Keratinocyte (primary cell): ENCODE measurements around the gene PLCH2. TPM values are rescaled to one million over a fixed set of nuclear protein-coding genes. Genes with fewer than 3 reads are reported as not detected.

Experiments
- DNase-seq: peaks from one replicate; pipeline ENCODE4 v3.0.0-alpha.2; 2011; ENCODE audit warnings: low read depth, missing footprints, low spot score
- FAIRE-seq: peaks from 2 replicates; lab custom pipeline; 2011; peaks lifted over from hg19 to GRCh38; lab: Jason Lieb, UNC
- H2AFZ ChIP-seq: 2 replicates; pipeline ENCODE4 v1.6.0; 2012; ENCODE audit warnings: low read length, control low read depth, inconsistent platforms; ENCODE audit not compliant: control insufficient read depth
- H3K27ac ChIP-seq: 2 replicates; pipeline ENCODE4 v1.5.1; 2011; ENCODE audit warnings: low read length; ENCODE audit not compliant: control insufficient read depth, insufficient read depth
- H3K27me3 ChIP-seq: 3 replicates; pipeline ENCODE4 v1.6.0; 2011; ENCODE audit warnings: low read length; ENCODE audit not compliant: control insufficient read depth, insufficient read depth; ENCODE audit errors: extremely low read depth
- H3K36me3 ChIP-seq, 2 experiments: 2 replicates in 1 of 2; 3 replicates in 1 of 2; pipeline ENCODE4 v1.5.1; 2011; ENCODE audit warnings: low read length in 2 of 2, mild to moderate bottlenecking in 1 of 2; ENCODE audit not compliant: control insufficient read depth in 2 of 2, insufficient read depth in 2 of 2; ENCODE audit errors: extremely low read depth in 1 of 2
- H3K4me1 ChIP-seq: 3 replicates; pipeline ENCODE4 v1.5.1; 2011; ENCODE audit warnings: low read length; ENCODE audit not compliant: control insufficient read depth, insufficient read depth; ENCODE audit errors: extremely low read depth
- H3K4me2 ChIP-seq: 3 replicates; pipeline ENCODE4 v1.6.0; 2011; ENCODE audit warnings: low read depth, low read length; ENCODE audit not compliant: control insufficient read depth, insufficient read depth; ENCODE audit errors: extremely low read depth
- H3K4me3 ChIP-seq, 3 experiments: fragments of 200-600 bp in 1 of 3; sonication (generic) in 1 of 3; 2 replicates in 2 of 3; 3 replicates in 1 of 3; pipeline ENCODE4 v1.5.1; 2011 to 2016; ENCODE audit warnings: low read length in 3 of 3, mild to moderate bottlenecking in 3 of 3, control low read depth in 2 of 3, inconsistent platforms in 1 of 3, low read depth in 1 of 3, mixed read lengths in 1 of 3, mixed run types in 1 of 3, moderate library complexity in 1 of 3; ENCODE audit not compliant: control insufficient read depth in 2 of 3, insufficient read depth in 2 of 3; ENCODE audit errors: extremely low read depth in 1 of 3
- H3K79me2 ChIP-seq: 2 replicates; pipeline ENCODE4 v1.6.0; 2012; ENCODE audit warnings: low read length; ENCODE audit not compliant: control insufficient read depth, insufficient read depth
- H3K9ac ChIP-seq: 3 replicates; pipeline ENCODE4 v1.6.0; 2011; ENCODE audit warnings: low read length; ENCODE audit not compliant: control insufficient read depth, insufficient read depth; ENCODE audit errors: extremely low read depth
- H3K9me1 ChIP-seq: 3 replicates; pipeline ENCODE4 v1.6.0; 2011; ENCODE audit warnings: low read length; ENCODE audit not compliant: control insufficient read depth, insufficient read depth; ENCODE audit errors: extremely low read depth
- H3K9me3 ChIP-seq: 2 replicates; pipeline ENCODE4 v1.5.1; 2012; ENCODE audit warnings: low read depth, low read length; ENCODE audit not compliant: control insufficient read depth
- H4K20me1 ChIP-seq: 3 replicates; pipeline ENCODE4 v1.6.0; 2011; ENCODE audit warnings: low read length; ENCODE audit not compliant: control insufficient read depth, insufficient read depth; ENCODE audit errors: extremely low read depth
- CTCF ChIP-seq, 3 experiments: IDR thresholded peaks in 1 of 3; conservative IDR thresholded peaks in 1 of 3; optimal IDR thresholded peaks in 1 of 3; 2 replicates in 2 of 3; 3 replicates in 1 of 3; pipeline versions ENCODE3 to v1.5.1; 2011; ENCODE audit warnings: low read length in 3 of 3, mild to moderate bottlenecking in 3 of 3, moderate library complexity in 2 of 3, control low read depth in 1 of 3, inconsistent platforms in 1 of 3; ENCODE audit not compliant: insufficient read depth in 2 of 3; ENCODE audit errors: extremely low read depth in 1 of 3
- EZH2 ChIP-seq: IDR thresholded peaks from one replicate; pipeline ENCODE4 v1.6.1; 2012; ENCODE audit warnings: inconsistent platforms, mild to moderate bottlenecking, low read length, moderate library complexity
- dilution Hi-C: fragments of 300-500 bp; cut with MboI; formaldehyde crosslinking; loops from one replicate; pipeline ENCODE4 v1.7.0; 2020; ENCODE audit warnings: low sequenced_read_pairs; ENCODE audit not compliant: extremely low pct_ligation_motif_present
- polyA plus RNA-seq, 5 experiments: library from polyadenylated mRNA; depleted of rRNA in 3 of 5; stranded (reverse) in 3 of 5; stranded (forward) in 1 of 5; unstranded in 1 of 5; fragments of >200 nt; gene quantifications; 1 replicate in 1 of 5; 2 replicates in 3 of 5; 3 replicates in 1 of 5; pipeline versions ENCODE4 v1.2.1 to v1.2.3, GENCODE V29; 2011 to 2012; ENCODE audit warnings: missing spikeins in 2 of 5, low read depth in 1 of 5, low replicate concordance in 1 of 5

Gene PLCH2
- polyA plus RNA-seq, 1 donor (not counting 4 experiments of a cell fraction or from before 2014, with no cell fraction given), result 57.4 TPM

GRCh38 chr1:2503554-2504224 lies 27.6 kb downstream of the PLCH2 start:
- no peaks in the 10 kb centered on the region for H3K79me2 ChIP-seq
- H3K27me3 ChIP-seq, result no peaks in the 10 kb centered on the region
- FAIRE-seq, result no peak

DNA sequence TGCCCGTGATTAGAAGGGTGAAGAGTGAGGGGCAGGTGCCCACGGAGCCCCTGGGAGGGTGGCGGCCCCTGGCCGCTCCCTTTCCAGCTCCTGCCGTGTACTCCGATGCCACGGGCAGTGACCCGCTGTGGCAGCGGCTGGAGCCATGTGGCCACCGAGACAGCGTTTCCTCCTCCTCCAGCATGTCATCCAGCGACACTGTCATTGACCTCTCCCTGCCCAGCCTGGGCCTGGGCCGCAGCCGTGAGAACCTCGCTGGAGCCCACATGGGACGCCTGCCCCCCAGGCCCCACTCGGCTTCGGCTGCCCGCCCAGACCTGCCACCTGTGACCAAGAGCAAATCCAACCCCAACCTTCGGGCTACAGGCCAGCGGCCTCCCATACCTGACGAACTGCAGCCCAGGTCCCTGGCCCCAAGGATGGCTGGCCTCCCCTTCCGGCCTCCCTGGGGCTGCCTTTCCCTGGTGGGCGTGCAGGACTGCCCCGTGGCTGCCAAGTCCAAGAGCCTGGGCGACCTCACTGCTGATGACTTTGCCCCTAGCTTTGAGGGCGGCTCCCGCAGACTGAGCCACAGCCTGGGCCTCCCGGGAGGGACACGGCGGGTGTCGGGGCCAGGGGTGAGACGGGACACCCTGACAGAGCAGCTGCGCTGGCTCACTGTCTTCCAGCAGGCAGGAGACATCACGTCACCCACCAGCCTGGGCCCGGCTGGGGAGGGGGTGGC lies 28.3 kb downstream of the PLCH2 start:
- Histone ChIP-seq H3K4me2 (no peak overlapping the region), H4K20me1 (peaks cover 3% of the 10 kb centered on the region), H3K27ac (no peak overlapping the region), H3K79me2 (no peaks in the 10 kb centered on the region), H3K36me3 (peaks cover 14 to 15% of the 10 kb centered on the region in 2 experiments), H3K4me3 (no peak overlapping the region), H3K9me1 (no peaks in the 10 kb centered on the region), H2AFZ (no peak overlapping the region), H3K4me1 (peaks cover 1% of the 10 kb centered on the region), H3K9ac (no peak overlapping the region), H3K27me3 (no peaks in the 10 kb centered on the region), H3K9me3 (no peaks in the 10 kb centered on the region)
- FAIRE-seq, result no peak
- no peak for DNase-seq
- no peak for TF ChIP-seq CTCF (optimal IDR thresholded peaks at IDR 0.05 in 1 of 3, IDR thresholded peaks at IDR 0.05 in 1 of 3, conservative IDR thresholded peaks at IDR 0.05 in 1 of 3; ENCODE audit: extremely low read depth in 1 of 3, insufficient read depth in 2 of 3, low read length in 3 of 3)
- dilution Hi-C loops, result no loop called here

More at GRCh38 chr1:2503554-2504224, 27.6 kb downstream of the PLCH2 start:
- H3K9me1 ChIP-seq, result no peaks in the 10 kb centered on the region
- H4K20me1 ChIP-seq, result no peaks in the 10 kb centered on the region
- dilution Hi-C loops, result no loop called here
- no peak for TF ChIP-seq CTCF (optimal IDR thresholded peaks at IDR 0.05 in 1 of 3, IDR thresholded peaks at IDR 0.05 in 1 of 3, conservative IDR thresholded peaks at IDR 0.05 in 1 of 3; ENCODE audit: extremely low read depth in 1 of 3, insufficient read depth in 2 of 3, low read length in 3 of 3)
- no peak for TF ChIP-seq EZH2
- no peak for DNase-seq
- no peak overlapping the region for H2AFZ ChIP-seq
- H3K4me2 ChIP-seq, result no peak overlapping the region
- H3K9me3 ChIP-seq, result no peaks in the 10 kb centered on the region
- H3K4me1 ChIP-seq, result peaks cover 7% of the 10 kb centered on the region
- H3K4me3 ChIP-seq, result no peak overlapping the region
- no peak overlapping the region for H3K9ac ChIP-seq
- H3K36me3 ChIP-seq, result peaks cover 10 to 16% of the 10 kb centered on the region in 2 experiments
- H3K27ac ChIP-seq, result no peak overlapping the region
